ENCODE data around the gene SCNN1B. TPM values are rescaled to one million over a fixed set of nuclear protein-coding genes. Genes with fewer than 3 reads are reported as not detected.

Gene SCNN1B
- total and polyA plus RNA-seq, 2 donors = 0.28 to 4.8 TPM

DNA sequence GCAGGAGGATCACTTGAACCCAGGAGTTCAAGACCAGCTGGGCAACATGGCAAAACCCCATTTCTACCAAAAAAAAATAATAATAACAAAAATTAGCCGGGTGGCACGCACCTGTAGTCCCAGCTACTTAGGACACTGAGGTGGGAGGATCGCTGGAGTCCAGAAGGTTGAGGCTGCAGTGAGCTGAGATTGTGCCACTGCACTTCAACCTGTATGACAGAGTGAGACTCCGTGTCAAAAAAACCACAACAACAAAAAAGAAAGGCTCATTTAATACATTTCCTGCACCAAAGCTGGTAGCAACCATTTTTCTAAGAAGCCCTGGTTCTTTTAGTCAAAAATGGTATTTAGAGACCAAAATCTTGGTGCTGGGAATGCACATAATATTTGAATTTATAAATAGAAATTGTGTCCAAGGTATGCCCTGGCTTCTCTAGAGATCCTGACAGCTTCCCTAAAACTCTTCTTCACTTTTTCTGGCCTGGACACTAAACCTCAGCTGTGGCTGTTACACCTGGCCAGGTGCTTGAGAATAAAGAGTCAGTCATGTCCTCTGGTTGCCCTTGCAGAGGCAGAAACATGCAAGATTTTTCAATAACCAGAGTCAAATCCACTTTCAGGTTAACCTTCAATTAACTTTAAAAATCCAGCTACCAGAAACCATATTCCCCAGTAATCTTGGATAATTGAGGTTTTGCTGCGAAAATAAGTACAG, 35.9 kb downstream of the SCNN1B start:
- Histone ChIP-seq H3K4me3 (ENCODE audit: low read length in 2 of 2) (no peak overlapping the region), H3K9me3 (ENCODE audit: control insufficient read depth in 2 of 2, insufficient read depth in 1 of 2, low read length in 1 of 2) (no peaks in the 10 kb centered on the region), H3K4me1 (ENCODE audit: control insufficient read depth in 2 of 2, insufficient read depth in 2 of 2, low read length in 2 of 2) (no peaks in the 10 kb centered on the region), H3K27ac (ENCODE audit: low read depth in 1 of 2, low read length in 1 of 2) (no peak overlapping the region), H3K36me3 (ENCODE audit: control insufficient read depth in 2 of 2, insufficient read depth in 2 of 2, low read length in 1 of 2) (no peaks in the 10 kb centered on the region), H3K27me3 (ENCODE audit: control insufficient read depth in 2 of 2, insufficient read depth in 1 of 2, low read length in 1 of 2) (no peaks in the 10 kb centered on the region)
- DNase-seq (ENCODE audit: low read depth in 6 of 9, low spot score in 9 of 9) = no peak
- 94% methylated on average over 5 of the region's 5 CpGs for WGBS

DNA sequence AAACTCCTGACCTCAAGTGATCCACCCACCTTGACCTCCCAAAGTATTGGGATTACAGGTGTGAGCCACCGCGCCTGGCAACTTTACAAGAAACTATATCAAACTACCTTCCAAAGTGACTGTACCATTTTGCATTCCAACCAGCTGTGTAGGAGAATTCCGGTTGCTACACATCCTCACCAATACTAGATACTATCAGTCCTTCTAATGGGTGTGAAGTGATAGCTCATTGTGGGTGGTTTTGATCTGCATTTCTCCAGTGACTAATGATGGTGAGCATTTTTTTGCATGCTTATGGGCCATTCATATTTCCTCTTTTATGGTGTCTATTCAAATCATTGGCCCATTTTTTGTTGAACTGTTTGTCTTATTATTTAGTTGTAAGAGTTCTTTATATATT, 37.7 kb downstream of the SCNN1B start:
- H3K9me3 ChIP-seq (ENCODE audit: control insufficient read depth in 2 of 2, insufficient read depth in 1 of 2, low read length in 1 of 2) = no peaks in the 10 kb centered on the region
- H3K36me3 ChIP-seq (ENCODE audit: control insufficient read depth in 2 of 2, insufficient read depth in 2 of 2, low read length in 1 of 2) = no peaks in the 10 kb centered on the region
- H3K4me3 ChIP-seq (ENCODE audit: low read length in 2 of 2) = no peak overlapping the region
- 79% methylated on average over 3 of the region's 3 CpGs for WGBS
- no peaks in the 10 kb centered on the region for H3K4me1 ChIP-seq (ENCODE audit: control insufficient read depth in 2 of 2, insufficient read depth in 2 of 2, low read length in 2 of 2)
- no peak overlapping the region for H3K27ac ChIP-seq (ENCODE audit: low read depth in 1 of 2, low read length in 1 of 2)
- H3K27me3 ChIP-seq (ENCODE audit: control insufficient read depth in 2 of 2, insufficient read depth in 1 of 2, low read length in 1 of 2) = no peaks in the 10 kb centered on the region
- DNase-seq (ENCODE audit: low read depth in 6 of 9, low spot score in 9 of 9) = no peak

DNA sequence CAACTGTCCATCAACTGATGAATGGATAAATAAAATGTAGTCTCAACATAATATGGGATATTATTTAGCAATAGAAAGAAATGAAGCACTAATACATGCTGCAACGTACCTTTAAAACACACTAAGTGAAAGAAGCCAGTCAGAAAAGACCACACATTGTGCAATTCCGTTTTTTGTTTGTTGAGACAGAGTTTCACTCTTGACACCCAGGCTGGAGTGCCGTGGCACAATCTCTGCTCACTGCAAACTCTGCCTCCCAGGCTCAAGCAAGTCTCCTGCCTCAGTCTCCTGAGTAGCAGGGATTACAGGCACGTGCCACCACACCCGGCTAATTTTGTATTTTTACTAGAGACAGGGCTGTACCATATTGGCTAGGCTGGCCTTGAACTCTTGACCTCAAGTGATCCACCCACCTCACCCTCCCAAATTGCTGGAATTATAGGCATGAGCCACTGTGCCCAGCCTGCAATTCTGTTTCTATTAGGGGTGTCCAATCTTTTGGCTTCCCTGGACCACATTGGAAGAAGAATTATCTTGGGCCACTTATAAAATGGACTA, 40.1 kb downstream of the SCNN1B start:
- Histone ChIP-seq H3K27me3 (ENCODE audit: control insufficient read depth in 2 of 2, insufficient read depth in 1 of 2, low read length in 1 of 2) (no peaks in the 10 kb centered on the region), H3K4me1 (ENCODE audit: control insufficient read depth in 2 of 2, insufficient read depth in 2 of 2, low read length in 2 of 2) (no peaks in the 10 kb centered on the region), H3K9me3 (ENCODE audit: control insufficient read depth in 2 of 2, insufficient read depth in 1 of 2, low read length in 1 of 2) (no peaks in the 10 kb centered on the region), H3K4me3 (ENCODE audit: low read length in 2 of 2) (no peak overlapping the region), H3K27ac (ENCODE audit: low read depth in 1 of 2, low read length in 1 of 2) (no peak overlapping the region), H3K36me3 (ENCODE audit: control insufficient read depth in 2 of 2, insufficient read depth in 2 of 2, low read length in 1 of 2) (no peaks in the 10 kb centered on the region)
- WGBS = 93% methylated on average over 5 of the region's 5 CpGs
- DNase-seq (ENCODE audit: low read depth in 6 of 9, low spot score in 9 of 9) = no peak

- H3K4me1 ChIP-seq (ENCODE audit: control insufficient read depth in 2 of 2, insufficient read depth in 2 of 2, low read length in 2 of 2) = no peaks in the 10 kb centered on the region
- no peaks in the 10 kb centered on the region for H3K36me3 ChIP-seq (ENCODE audit: control insufficient read depth in 2 of 2, insufficient read depth in 2 of 2, low read length in 1 of 2)
- no peaks in the 10 kb centered on the region for H3K27me3 ChIP-seq (ENCODE audit: control insufficient read depth in 2 of 2, insufficient read depth in 1 of 2, low read length in 1 of 2)
- WGBS = 69% methylated on average over 5 of the region's 5 CpGs
- no peak overlapping the region for H3K4me3 ChIP-seq (ENCODE audit: low read length in 2 of 2)
- no peak for DNase-seq (ENCODE audit: low read depth in 6 of 9, low spot score in 9 of 9)
- no peak overlapping the region for H3K27ac ChIP-seq (ENCODE audit: low read depth in 1 of 2, low read length in 1 of 2)
- H3K9me3 ChIP-seq (ENCODE audit: control insufficient read depth in 2 of 2, insufficient read depth in 1 of 2, low read length in 1 of 2) = no peaks in the 10 kb centered on the region
Measured at GRCh38 chr16:23343643-23344612, 41.8 kb downstream of the SCNN1B start.

- WGBS = 89% methylated on average over 5 of the region's 5 CpGs
Measured at GRCh38 chr16:23345237-23345636, 43.1 kb downstream of the SCNN1B start.

GRCh38 chr16:23348579-23349469, 46.7 kb downstream of the SCNN1B start:
- Histone ChIP-seq H3K36me3 (ENCODE audit: control insufficient read depth in 2 of 2, insufficient read depth in 2 of 2, low read length in 1 of 2) (no peaks in the 10 kb centered on the region), H3K4me1 (ENCODE audit: control insufficient read depth in 2 of 2, insufficient read depth in 2 of 2, low read length in 2 of 2) (no peaks in the 10 kb centered on the region), H3K4me3 (ENCODE audit: low read length in 2 of 2) (no peak overlapping the region), H3K9me3 (ENCODE audit: control insufficient read depth in 2 of 2, insufficient read depth in 1 of 2, low read length in 1 of 2) (no peaks in the 10 kb centered on the region), H3K27ac (ENCODE audit: low read depth in 1 of 2, low read length in 1 of 2) (no peak overlapping the region), H3K27me3 (ENCODE audit: control insufficient read depth in 2 of 2, insufficient read depth in 1 of 2, low read length in 1 of 2) (no peaks in the 10 kb centered on the region)
- WGBS = 62% methylated on average over 18 of the region's 18 CpGs
- DNase-seq (ENCODE audit: low read depth in 6 of 9, low spot score in 9 of 9) = no peak

More at GRCh38 chr16:23345237-23345636, 43.1 kb downstream of the SCNN1B start:
- DNase-seq (ENCODE audit: low read depth in 6 of 9, low spot score in 9 of 9) = no peak
- Histone ChIP-seq H3K36me3 (ENCODE audit: control insufficient read depth in 2 of 2, insufficient read depth in 2 of 2, low read length in 1 of 2) (no peaks in the 10 kb centered on the region), H3K27ac (ENCODE audit: low read depth in 1 of 2, low read length in 1 of 2) (no peak overlapping the region), H3K27me3 (ENCODE audit: control insufficient read depth in 2 of 2, insufficient read depth in 1 of 2, low read length in 1 of 2) (no peaks in the 10 kb centered on the region), H3K4me1 (ENCODE audit: control insufficient read depth in 2 of 2, insufficient read depth in 2 of 2, low read length in 2 of 2) (no peaks in the 10 kb centered on the region), H3K9me3 (ENCODE audit: control insufficient read depth in 2 of 2, insufficient read depth in 1 of 2, low read length in 1 of 2) (no peaks in the 10 kb centered on the region), H3K4me3 (ENCODE audit: low read length in 2 of 2) (no peak overlapping the region)

- Histone ChIP-seq H3K4me3 (ENCODE audit: low read length in 2 of 2) (no peak overlapping the region), H3K9me3 (ENCODE audit: control insufficient read depth in 2 of 2, insufficient read depth in 1 of 2, low read length in 1 of 2) (no peaks in the 10 kb centered on the region), H3K27ac (ENCODE audit: low read depth in 1 of 2, low read length in 1 of 2) (no peak overlapping the region), H3K27me3 (ENCODE audit: control insufficient read depth in 2 of 2, insufficient read depth in 1 of 2, low read length in 1 of 2) (no peaks in the 10 kb centered on the region), H3K4me1 (ENCODE audit: control insufficient read depth in 2 of 2, insufficient read depth in 2 of 2, low read length in 2 of 2) (no peaks in the 10 kb centered on the region), H3K36me3 (ENCODE audit: control insufficient read depth in 2 of 2, insufficient read depth in 2 of 2, low read length in 1 of 2) (no peaks in the 10 kb centered on the region)
- WGBS = 86% methylated on average over 5 of the region's 5 CpGs
- DNase-seq (ENCODE audit: low read depth in 6 of 9, low spot score in 9 of 9) = no peak
Measured at GRCh38 chr16:23351360-23351759, 49.3 kb downstream of the SCNN1B start.

DNA sequence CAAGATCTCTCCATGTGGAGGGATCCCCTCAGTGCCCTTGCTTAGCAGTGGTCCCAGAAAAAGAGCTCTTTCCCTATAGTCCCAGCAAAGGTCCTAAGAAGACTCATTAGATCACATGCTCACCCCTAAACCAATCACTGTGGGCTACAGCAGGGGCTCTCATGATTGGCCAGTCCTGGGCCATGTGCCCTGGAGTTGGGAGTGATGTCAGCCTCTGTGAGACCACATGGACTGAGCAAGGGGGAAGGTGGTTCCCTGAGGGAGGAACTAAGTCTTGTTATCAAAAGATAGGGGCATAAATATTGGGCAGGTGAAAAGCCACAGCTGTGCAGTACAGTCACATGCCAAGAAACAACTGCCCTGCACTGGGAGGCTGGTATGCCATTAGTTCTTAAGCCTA, 51.3 kb downstream of the SCNN1B start:
- DNase-seq (ENCODE audit: low read depth in 6 of 9, low spot score in 9 of 9) = no peak
- no peak overlapping the region for H3K27ac ChIP-seq (ENCODE audit: low read depth in 1 of 2, low read length in 1 of 2)
- no peaks in the 10 kb centered on the region for H3K9me3 ChIP-seq (ENCODE audit: control insufficient read depth in 2 of 2, insufficient read depth in 1 of 2, low read length in 1 of 2)
- no peaks in the 10 kb centered on the region for H3K36me3 ChIP-seq (ENCODE audit: control insufficient read depth in 2 of 2, insufficient read depth in 2 of 2, low read length in 1 of 2)
- H3K4me1 ChIP-seq (ENCODE audit: control insufficient read depth in 2 of 2, insufficient read depth in 2 of 2, low read length in 2 of 2) = no peaks in the 10 kb centered on the region
- H3K4me3 ChIP-seq (ENCODE audit: low read length in 2 of 2) = no peak overlapping the region
- H3K27me3 ChIP-seq (ENCODE audit: control insufficient read depth in 2 of 2, insufficient read depth in 1 of 2, low read length in 1 of 2) = no peaks in the 10 kb centered on the region

All from thymus (tissue), 11 donors.